ENCODE data around the gene IPO11.

IPO11 gene

GRCh38 chr5:62403411-62404250 lies 8.9 kb upstream of the IPO11 start, which contains the start of gene DIMT1:
DIMT1 (minus strand) TSS chr5:62403905; CDS start chr5:62403772, 133 bp downstream.
- H2BK12ac ChIP-seq (ENCODE audit: low read length in 2 of 2) = peak within 1 kb of the TSS in 1 of 2 experiments; percentile 31
- peak within 1 kb of the TSS; percentile 97 for H2AFZ ChIP-seq (ENCODE audit: low read depth, low read length)
- H2BK5ac ChIP-seq (ENCODE audit: low read depth, low read length, poor library complexity, severe bottlenecking) = peak within 1 kb of the TSS; percentile 77
- peak; percentile 99 for DNase-seq
- H2BK15ac ChIP-seq (ENCODE audit: low read depth, poor library complexity, severe bottlenecking) = no peak within 1 kb of the TSS
- no peak within 1 kb of the TSS for H3K23ac ChIP-seq (ENCODE audit: low read length in 2 of 2)
- H3K4ac ChIP-seq (ENCODE audit: low read depth in 1 of 2, low read length in 2 of 2) = peak within 1 kb of the TSS in 1 of 2 experiments; percentile 78
- WGBS = under 1% methylated on average over 66 of the region's 66 CpGs
- peak within 1 kb of the TSS; percentile 46 to 97 for H3K18ac ChIP-seq (ENCODE audit: low read depth in 1 of 2, low read length in 2 of 2)
- H3K9ac ChIP-seq (ENCODE audit: low read length) = peak within 1 kb of the TSS; percentile 92
- H3K4me3 ChIP-seq (ENCODE audit: insufficient read depth in 1 of 2, low read depth in 1 of 2, low read length in 2 of 2) = peak within 1 kb of the TSS; percentile 79 to 84
- no peaks in the 10 kb centered on the region for H3K9me3 ChIP-seq (ENCODE audit: control insufficient read depth, low read length)
- no peaks in the 10 kb centered on the region for H3K4me1 ChIP-seq (ENCODE audit: control insufficient read depth, insufficient read depth, low read depth, low read length)
- peak within 1 kb of the TSS; percentile 24 for H2BK120ac ChIP-seq (ENCODE audit: low read depth, low read length)
- peaks cover 13% of the 10 kb centered on the region for H3K79me1 ChIP-seq (replicated peaks; ENCODE audit: low read length, poor library complexity, severe bottlenecking)
- peak within 1 kb of the TSS in 1 of 2 experiments; percentile 92 for H3K14ac ChIP-seq (ENCODE audit: low read length in 2 of 2)
- peak within 1 kb of the TSS; percentile 1 for H4K8ac ChIP-seq (ENCODE audit: low read length)
- no peaks in the 10 kb centered on the region for H3K27me3 ChIP-seq (ENCODE audit: control insufficient read depth in 1 of 2, insufficient read depth in 1 of 2, low read length in 2 of 2)
- H3K27ac ChIP-seq (ENCODE audit: low read length, poor library complexity, severe bottlenecking) = peak within 1 kb of the TSS; percentile 88
- H3K36me3 ChIP-seq (ENCODE audit: control insufficient read depth in 1 of 2, insufficient read depth in 2 of 2, low read depth in 1 of 2, low read length in 2 of 2) = peaks cover 8 to 17% of the 10 kb centered on the region in 2 experiments
- H2AK5ac ChIP-seq (ENCODE audit: low read length, severe bottlenecking) = no peak within 1 kb of the TSS
- peak within 1 kb of the TSS; percentile 52 for H3K4me2 ChIP-seq (ENCODE audit: low read length, poor library complexity, severe bottlenecking)
- peak within 1 kb of the TSS; percentile 14 for H4K91ac ChIP-seq (ENCODE audit: low read length)

- DNase-seq = no peak
- no peaks in the 10 kb centered on the region for H3K9me3 ChIP-seq (ENCODE audit: control insufficient read depth, low read length)
- peak overlapping the region; percentile 93 for H3K9ac ChIP-seq (ENCODE audit: low read length)
- H3K27me3 ChIP-seq (ENCODE audit: control insufficient read depth in 1 of 2, insufficient read depth in 1 of 2, low read length in 2 of 2) = no peaks in the 10 kb centered on the region
- H3K18ac ChIP-seq (ENCODE audit: low read depth in 1 of 2, low read length in 2 of 2) = no peak overlapping the region
- H3K4ac ChIP-seq (ENCODE audit: low read depth in 1 of 2, low read length in 2 of 2) = no peak overlapping the region
- peaks cover 8% of the 10 kb centered on the region for H3K79me1 ChIP-seq (replicated peaks; ENCODE audit: low read length, poor library complexity, severe bottlenecking)
- H4K8ac ChIP-seq (ENCODE audit: low read length) = no peak overlapping the region
- no peak overlapping the region for H3K23ac ChIP-seq (ENCODE audit: low read length in 2 of 2)
- peak overlapping the region; percentile 96 for H3K4me2 ChIP-seq (ENCODE audit: low read length, poor library complexity, severe bottlenecking)
- peak overlapping the region in 1 of 2 experiments; percentile 98 for H3K4me3 ChIP-seq (ENCODE audit: insufficient read depth in 1 of 2, low read depth in 1 of 2, low read length in 2 of 2)
- peaks cover 0 to 2% of the 10 kb centered on the region in 2 experiments for H3K36me3 ChIP-seq (ENCODE audit: control insufficient read depth in 1 of 2, insufficient read depth in 2 of 2, low read depth in 1 of 2, low read length in 2 of 2)
- H2BK5ac ChIP-seq (ENCODE audit: low read depth, low read length, poor library complexity, severe bottlenecking) = no peak overlapping the region
- H3K4me1 ChIP-seq (ENCODE audit: control insufficient read depth, insufficient read depth, low read depth, low read length) = peaks cover 2% of the 10 kb centered on the region
- no peak overlapping the region for H2BK12ac ChIP-seq (ENCODE audit: low read length in 2 of 2)
- no peak overlapping the region for H2BK15ac ChIP-seq (ENCODE audit: low read depth, poor library complexity, severe bottlenecking)
- H3K14ac ChIP-seq (ENCODE audit: low read length in 2 of 2) = no peak overlapping the region
- 86% methylated on average over 1 of the region's 3 CpGs for WGBS
- H2BK120ac ChIP-seq (ENCODE audit: low read depth, low read length) = no peak overlapping the region
- H3K27ac ChIP-seq (ENCODE audit: low read length, poor library complexity, severe bottlenecking) = no peak overlapping the region
- no peak overlapping the region for H2AK5ac ChIP-seq (ENCODE audit: low read length, severe bottlenecking)
- H4K91ac ChIP-seq (ENCODE audit: low read length) = no peak overlapping the region
- no peak overlapping the region for H2AFZ ChIP-seq (ENCODE audit: low read depth, low read length)
These were observed 1.1 kb downstream of the IPO11 start for GRCh38 chr5:62413711-62414110.

- Histone ChIP-seq H3K4me2 (ENCODE audit: low read length, poor library complexity, severe bottlenecking) (no peak overlapping the region), H3K79me1 (replicated peaks; ENCODE audit: low read length, poor library complexity, severe bottlenecking) (peaks cover 21% of the 10 kb centered on the region), H3K4ac (ENCODE audit: low read depth in 1 of 2, low read length in 2 of 2) (no peak overlapping the region), H3K9ac (ENCODE audit: low read length) (no peak overlapping the region), H3K9me3 (ENCODE audit: control insufficient read depth, low read length) (no peaks in the 10 kb centered on the region), H2AK5ac (ENCODE audit: low read length, severe bottlenecking) (no peak overlapping the region), H3K36me3 (ENCODE audit: control insufficient read depth in 1 of 2, insufficient read depth in 2 of 2, low read depth in 1 of 2, low read length in 2 of 2) (peaks cover 0 to 2% of the 10 kb centered on the region in 2 experiments), H2BK12ac (ENCODE audit: low read length in 2 of 2) (no peak overlapping the region), H2BK120ac (ENCODE audit: low read depth, low read length) (no peak overlapping the region), H3K27ac (ENCODE audit: low read length, poor library complexity, severe bottlenecking) (no peak overlapping the region), H3K18ac (ENCODE audit: low read depth in 1 of 2, low read length in 2 of 2) (no peak overlapping the region), H3K27me3 (ENCODE audit: control insufficient read depth in 1 of 2, insufficient read depth in 1 of 2, low read length in 2 of 2) (no peaks in the 10 kb centered on the region), H3K4me3 (ENCODE audit: insufficient read depth in 1 of 2, low read depth in 1 of 2, low read length in 2 of 2) (no peak overlapping the region), H3K23ac (ENCODE audit: low read length in 2 of 2) (no peak overlapping the region), H3K14ac (ENCODE audit: low read length in 2 of 2) (no peak overlapping the region), H2AFZ (ENCODE audit: low read depth, low read length) (no peak overlapping the region), H3K4me1 (ENCODE audit: control insufficient read depth, insufficient read depth, low read depth, low read length) (no peaks in the 10 kb centered on the region), H4K91ac (ENCODE audit: low read length) (no peak overlapping the region), H4K8ac (ENCODE audit: low read length) (no peak overlapping the region), H2BK15ac (ENCODE audit: low read depth, poor library complexity, severe bottlenecking) (no peak overlapping the region), H2BK5ac (ENCODE audit: low read depth, low read length, poor library complexity, severe bottlenecking) (no peak overlapping the region)
- DNase-seq = no peak
- WGBS = 100% methylated on average over 2 of the region's 4 CpGs
These were observed 6.0 kb downstream of the IPO11 start for GRCh38 chr5:62418462-62419076.

GRCh38 chr5:62419609-62420008 lies 7.0 kb downstream of the IPO11 start:
- DNase-seq = no peak
- H4K8ac ChIP-seq (ENCODE audit: low read length) = no peak overlapping the region
- no peak overlapping the region for H3K14ac ChIP-seq (ENCODE audit: low read length in 2 of 2)
- no peaks in the 10 kb centered on the region for H3K9me3 ChIP-seq (ENCODE audit: control insufficient read depth, low read length)
- H2BK120ac ChIP-seq (ENCODE audit: low read depth, low read length) = no peak overlapping the region
- H3K18ac ChIP-seq (ENCODE audit: low read depth in 1 of 2, low read length in 2 of 2) = no peak overlapping the region
- no peak overlapping the region for H2BK12ac ChIP-seq (ENCODE audit: low read length in 2 of 2)
- no peak overlapping the region for H3K4ac ChIP-seq (ENCODE audit: low read depth in 1 of 2, low read length in 2 of 2)
- H3K9ac ChIP-seq (ENCODE audit: low read length) = no peak overlapping the region
- H4K91ac ChIP-seq (ENCODE audit: low read length) = no peak overlapping the region
- WGBS = 99% methylated on average over 3 of the region's 3 CpGs
- H3K79me1 ChIP-seq (replicated peaks; ENCODE audit: low read length, poor library complexity, severe bottlenecking) = peaks cover 21% of the 10 kb centered on the region
- H3K4me3 ChIP-seq (ENCODE audit: insufficient read depth in 1 of 2, low read depth in 1 of 2, low read length in 2 of 2) = no peak overlapping the region
- H3K27ac ChIP-seq (ENCODE audit: low read length, poor library complexity, severe bottlenecking) = no peak overlapping the region
- H3K27me3 ChIP-seq (ENCODE audit: control insufficient read depth in 1 of 2, insufficient read depth in 1 of 2, low read length in 2 of 2) = no peaks in the 10 kb centered on the region
- no peak overlapping the region for H2AFZ ChIP-seq (ENCODE audit: low read depth, low read length)
- no peak overlapping the region for H2BK5ac ChIP-seq (ENCODE audit: low read depth, low read length, poor library complexity, severe bottlenecking)
- H2BK15ac ChIP-seq (ENCODE audit: low read depth, poor library complexity, severe bottlenecking) = no peak overlapping the region
- no peaks in the 10 kb centered on the region for H3K4me1 ChIP-seq (ENCODE audit: control insufficient read depth, insufficient read depth, low read depth, low read length)
- H3K36me3 ChIP-seq (ENCODE audit: control insufficient read depth in 1 of 2, insufficient read depth in 2 of 2, low read depth in 1 of 2, low read length in 2 of 2) = peaks cover 0 to 2% of the 10 kb centered on the region in 2 experiments
- no peak overlapping the region for H3K23ac ChIP-seq (ENCODE audit: low read length in 2 of 2)
- no peak overlapping the region for H3K4me2 ChIP-seq (ENCODE audit: low read length, poor library complexity, severe bottlenecking)
- no peak overlapping the region for H2AK5ac ChIP-seq (ENCODE audit: low read length, severe bottlenecking)
